Breast epithelium (tissue), 3 donors: Measurements from ENCODE around the gene POM121L2.

Experiments
- POLR2A ChIP-seq: fragments of 450-650 bp; IDR thresholded peaks from one replicate; pipeline ENCODE4 v1.6.1; 2016; ENCODE audit warnings: antibody characterized with exemption, mild to moderate bottlenecking, moderate library complexity
- POLR2AphosphoS5 ChIP-seq, 3 donors: sonication (generic); formaldehyde crosslinking; IDR thresholded peaks; one replicate each; pipeline ENCODE4 v1.6.1; 2017; ENCODE audit warnings: antibody characterized with exemption in 3 of 3
- TF ChIP-seq, protein P1 (sequence below), 3 donors: fragments of 450-650 bp; IDR thresholded peaks; one replicate each; pipeline ENCODE4 v1.5.1; 2016 to 2017; ENCODE audit warnings: antibody characterized with exemption in 3 of 3, mild to moderate bottlenecking in 3 of 3, moderate library complexity in 3 of 3

DNA sequence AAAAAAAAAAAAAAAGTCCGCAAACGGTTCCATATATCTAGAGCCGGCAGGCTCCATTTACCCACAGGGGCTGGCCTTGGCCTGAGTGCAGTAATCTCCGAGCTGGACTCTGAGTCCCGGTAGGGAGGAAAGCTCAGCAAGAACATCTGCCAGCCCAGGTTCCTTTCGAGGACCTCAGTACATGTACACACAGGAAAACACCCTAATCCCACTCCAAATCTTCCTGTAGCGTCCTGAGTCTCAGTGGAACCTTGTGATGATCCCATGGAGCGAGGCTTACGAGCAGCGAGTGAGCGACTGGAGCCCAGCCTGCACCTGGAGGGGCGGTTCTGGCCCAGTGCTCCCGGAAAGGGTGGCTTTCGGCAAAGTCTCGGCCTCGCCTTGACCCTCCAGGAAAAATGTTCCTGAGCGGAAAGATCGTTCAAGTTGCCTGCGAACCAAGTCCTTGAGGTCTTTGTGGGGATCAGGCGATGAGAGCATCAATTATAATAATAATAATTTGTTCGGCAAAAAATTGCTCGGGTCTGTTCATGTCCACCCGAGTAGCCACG is 32.5 kb downstream of the POM121L2 start:
- TF ChIP-seq, protein P1, sequence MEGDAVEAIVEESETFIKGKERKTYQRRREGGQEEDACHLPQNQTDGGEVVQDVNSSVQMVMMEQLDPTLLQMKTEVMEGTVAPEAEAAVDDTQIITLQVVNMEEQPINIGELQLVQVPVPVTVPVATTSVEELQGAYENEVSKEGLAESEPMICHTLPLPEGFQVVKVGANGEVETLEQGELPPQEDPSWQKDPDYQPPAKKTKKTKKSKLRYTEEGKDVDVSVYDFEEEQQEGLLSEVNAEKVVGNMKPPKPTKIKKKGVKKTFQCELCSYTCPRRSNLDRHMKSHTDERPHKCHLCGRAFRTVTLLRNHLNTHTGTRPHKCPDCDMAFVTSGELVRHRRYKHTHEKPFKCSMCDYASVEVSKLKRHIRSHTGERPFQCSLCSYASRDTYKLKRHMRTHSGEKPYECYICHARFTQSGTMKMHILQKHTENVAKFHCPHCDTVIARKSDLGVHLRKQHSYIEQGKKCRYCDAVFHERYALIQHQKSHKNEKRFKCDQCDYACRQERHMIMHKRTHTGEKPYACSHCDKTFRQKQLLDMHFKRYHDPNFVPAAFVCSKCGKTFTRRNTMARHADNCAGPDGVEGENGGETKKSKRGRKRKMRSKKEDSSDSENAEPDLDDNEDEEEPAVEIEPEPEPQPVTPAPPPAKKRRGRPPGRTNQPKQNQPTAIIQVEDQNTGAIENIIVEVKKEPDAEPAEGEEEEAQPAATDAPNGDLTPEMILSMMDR (IDR thresholded peaks at IDR 0.05), result no peak
- no peak for TF ChIP-seq POLR2A
- no peak for TF ChIP-seq POLR2AphosphoS5 (IDR thresholded peaks at IDR 0.05)
